ENCODE results near the gene DGKA.

- TF ChIP-seq CTCF (IDR thresholded peaks at IDR 0.05) (peak; percentile 76), ZFX (IDR thresholded peaks at IDR 0.05; ENCODE audit: borderline replicate concordance) (no peak)
Measured at GRCh38 chr12:55955800-55956508, 25.0 kb downstream of the DGKA start.
